MCF 10A (cell line): ENCODE results near the gene SLC39A8. TPM values are rescaled to one million over a fixed set of nuclear protein-coding genes. Genes with fewer than 3 reads are reported as not detected.

ENCODE experiments used
- BruUV-seq: library from RNA; stranded (reverse); fragments of 400-500 nt; replicated peaks from 2 replicates; lab custom pipeline; 2021; lab: Mats Ljungman, UMichigan
- CTCF ChIA-PET: fragments of 300-600 bp; sonication (Branson Sonifier 250); formaldehyde crosslinking; extraction: SDS; loops from one replicate; lab custom pipeline; 2021; ENCODE audit warnings: antibody characterized with exemption, inconsistent platforms; lab: Yijun Ruan, JAX
- POLR2A ChIA-PET: fragments of 300-600, 350-650 bp; sonication (Branson Sonifier 250); formaldehyde crosslinking; extraction: SDS; loops from one replicate; lab custom pipeline; 2020; ENCODE audit warnings: antibody characterized with exemption, inconsistent platforms; lab: Yijun Ruan, JAX
- DNase-seq: peaks from one replicate; pipeline ENCODE4 v3.0.0-alpha.2; 2018; ENCODE audit not compliant: unreplicated experiment
- H3K27ac Mint-ChIP-seq: one replicate; pipeline ENCODE4 v1.8.0; 2022; ENCODE audit warnings: mild to moderate bottlenecking, low read depth, mixed read lengths; ENCODE audit not compliant: unreplicated experiment
- H3K27me3 Mint-ChIP-seq: one replicate; pipeline ENCODE4 v1.8.0; 2022; ENCODE audit warnings: mixed read lengths; ENCODE audit not compliant: insufficient read depth, unreplicated experiment
- H3K36me3 Mint-ChIP-seq: one replicate; pipeline ENCODE4 v1.8.0; 2022; ENCODE audit warnings: mild to moderate bottlenecking, moderate library complexity, mixed read lengths; ENCODE audit not compliant: insufficient read depth, unreplicated experiment
- H3K4me1 Mint-ChIP-seq: one replicate; pipeline ENCODE4 v1.8.0; 2022; ENCODE audit warnings: mixed read lengths; ENCODE audit not compliant: insufficient read depth, unreplicated experiment
- H3K4me3 Mint-ChIP-seq: one replicate; pipeline ENCODE4 v1.8.0; 2022; ENCODE audit warnings: mild to moderate bottlenecking, moderate library complexity, mixed read lengths; ENCODE audit not compliant: unreplicated experiment
- H3K9me3 Mint-ChIP-seq: one replicate; pipeline ENCODE4 v1.8.0; 2022; ENCODE audit warnings: mixed read lengths; ENCODE audit not compliant: unreplicated experiment
- CTCF ChIP-seq: fragments of 200-600 bp; IDR thresholded peaks from one replicate; pipeline ENCODE4 v1.8.0; 2022; ENCODE audit warnings: antibody characterized with exemption, mild to moderate bottlenecking; ENCODE audit not compliant: unreplicated experiment
- intact Hi-C: fragments of 100-400 bp; cut with micrococcal nuclease; formaldehyde crosslinking; loops from 2 replicates; pipeline ENCODE4 v1.14.1; 2022
- total RNA-seq: library from RNA; stranded (reverse); gene quantifications from 2 replicates; pipeline ENCODE4 v1.2.3, GENCODE V29; 2022

SLC39A8 gene
- total RNA-seq, 1 experiment from 2014 or later: 43.3 TPM

- Mint-ChIP-seq H3K36me3 (peaks cover 51% of the 10 kb centered on the region), H3K4me1 (peaks cover 8% of the 10 kb centered on the region), H3K9me3 (no peaks in the 10 kb centered on the region), H3K4me3 (no peak overlapping the region), H3K27ac (no peak overlapping the region), H3K27me3 (no peaks in the 10 kb centered on the region)
- CTCF ChIA-PET: interaction anchor here (1.4 kb wide), 1 partner anchor 13 kb away, joined by 5 read pairs; no protein-coding TSS in a partner anchor
- no peak for DNase-seq
- intact Hi-C loops: no loop called here
- POLR2A ChIA-PET: no interaction called here
- no TSS peak for BruUV-seq
- no peak for TF ChIP-seq CTCF
Observed at GRCh38 chr4:102335616-102336015, 9.7 kb downstream of the SLC39A8 start.

GRCh38 chr4:102334624-102335023 is 10.7 kb downstream of the SLC39A8 start:
- Mint-ChIP-seq H3K4me1 (peaks cover 11% of the 10 kb centered on the region), H3K4me3 (no peak overlapping the region), H3K27me3 (no peaks in the 10 kb centered on the region), H3K27ac (no peak overlapping the region), H3K9me3 (no peaks in the 10 kb centered on the region), H3K36me3 (peaks cover 41% of the 10 kb centered on the region)
- peak; percentile 27 for DNase-seq
- POLR2A ChIA-PET: no interaction called here
- BruUV-seq: no TSS peak
- CTCF ChIA-PET: no interaction called here
- no peak for TF ChIP-seq CTCF
- intact Hi-C loops: no loop called here

- no peak overlapping the region for H3K4me3 Mint-ChIP-seq
- TF ChIP-seq CTCF: no peak
- BruUV-seq: no TSS peak
- H3K36me3 Mint-ChIP-seq: peaks cover 33% of the 10 kb centered on the region
- H3K4me1 Mint-ChIP-seq: peaks cover 12% of the 10 kb centered on the region
- intact Hi-C loops: no loop called here
- no peaks in the 10 kb centered on the region for H3K27me3 Mint-ChIP-seq
- H3K27ac Mint-ChIP-seq: no peak overlapping the region
- no peak for DNase-seq
- CTCF ChIA-PET: no interaction called here
- H3K9me3 Mint-ChIP-seq: no peaks in the 10 kb centered on the region
- POLR2A ChIA-PET: interaction anchor here (1.5 kb wide), 1 partner anchor 10 kb away, joined by 3 read pairs; no protein-coding TSS in a partner anchor
Observed at GRCh38 chr4:102333787-102334186, 11.5 kb downstream of the SLC39A8 start.

GRCh38 chr4:102328045-102328444 is 17.2 kb downstream of the SLC39A8 start:
- intact Hi-C loops: no loop called here
- no TSS peak for BruUV-seq
- no peaks in the 10 kb centered on the region for H3K27me3 Mint-ChIP-seq
- peaks cover 15% of the 10 kb centered on the region for H3K4me1 Mint-ChIP-seq
- TF ChIP-seq CTCF: no peak
- no peak for DNase-seq
- POLR2A ChIA-PET: no interaction called here
- no peak overlapping the region for H3K4me3 Mint-ChIP-seq
- CTCF ChIA-PET: no interaction called here
- H3K9me3 Mint-ChIP-seq: no peaks in the 10 kb centered on the region
- H3K36me3 Mint-ChIP-seq: peaks cover 9% of the 10 kb centered on the region
- H3K27ac Mint-ChIP-seq: no peak overlapping the region
